HEK293 (cell line): ENCODE data around the gene MYO1D.

Experiments used
- KLF1 ChIP-seq: fragments of 450-650 bp; formaldehyde crosslinking; IDR thresholded peaks from 2 replicates; pipeline ENCODE4 v1.5.1; 2016; ENCODE audit warnings: missing biosample characterization, missing genetic modification characterization
- KLF16 ChIP-seq: fragments of 450-650 bp; formaldehyde crosslinking; IDR thresholded peaks from 2 replicates; pipeline ENCODE4 v1.5.1; 2017; ENCODE audit warnings: missing biosample characterization, missing genetic modification characterization
- MYNN ChIP-seq: fragments of 450-650 bp; formaldehyde crosslinking; IDR thresholded peaks from 2 replicates; pipeline ENCODE4 v1.5.1; 2016; ENCODE audit warnings: missing biosample characterization, missing genetic modification characterization, borderline replicate concordance
- YY1 ChIP-seq: fragments of 450-650 bp; formaldehyde crosslinking; IDR thresholded peaks from 2 replicates; pipeline ENCODE4 v1.5.1; 2018; ENCODE audit warnings: missing biosample characterization, missing genetic modification characterization
- ZBTB20 ChIP-seq: fragments of 450-650 bp; formaldehyde crosslinking; IDR thresholded peaks from 2 replicates; pipeline ENCODE4 v1.5.1; 2016; ENCODE audit warnings: missing biosample characterization, missing genetic modification characterization
- ZNF23 ChIP-seq: fragments of 450-650 bp; formaldehyde crosslinking; IDR thresholded peaks from 2 replicates; pipeline ENCODE4 v1.5.1; 2016; ENCODE audit warnings: missing biosample characterization, missing genetic modification characterization, borderline replicate concordance
- ZNF707 ChIP-seq: fragments of 450-650 bp; formaldehyde crosslinking; IDR thresholded peaks from 2 replicates; pipeline ENCODE4 v1.5.1; 2016; ENCODE audit warnings: missing biosample characterization, missing genetic modification characterization
- ZNF76 ChIP-seq: fragments of 450-650 bp; formaldehyde crosslinking; IDR thresholded peaks from 2 replicates; pipeline ENCODE4; 2016; ENCODE audit warnings: low read depth, missing biosample characterization, missing genetic modification characterization, borderline replicate concordance
- TF ChIP-seq, protein P1 (sequence below): fragments of 450-650 bp; formaldehyde crosslinking; IDR thresholded peaks from 2 replicates; pipeline ENCODE4 v1.5.1; 2016; ENCODE audit warnings: missing biosample characterization, missing genetic modification characterization
- TF ChIP-seq, protein P2 (sequence below): fragments of 450-650 bp; formaldehyde crosslinking; optimal IDR thresholded peaks from 2 replicates; pipeline ENCODE3; 2016; ENCODE audit warnings: missing biosample characterization, mild to moderate bottlenecking, missing genetic modification characterization
- TF ChIP-seq, protein P3 (sequence below): fragments of 450-650 bp; formaldehyde crosslinking; IDR thresholded peaks from 2 replicates; pipeline ENCODE4 v1.5.1; 2016; ENCODE audit warnings: missing biosample characterization, missing genetic modification characterization, low read depth
- TF ChIP-seq, protein P4 (sequence below): fragments of 450-650 bp; formaldehyde crosslinking; IDR thresholded peaks from 2 replicates; pipeline ENCODE4 v1.5.1; 2016; ENCODE audit warnings: missing biosample characterization, missing genetic modification characterization, low read depth
- TF ChIP-seq, protein P5 (sequence below): fragments of 450-650 bp; formaldehyde crosslinking; IDR thresholded peaks from 2 replicates; pipeline ENCODE4 v1.5.1; 2016; ENCODE audit warnings: missing biosample characterization, missing genetic modification characterization

DNA sequence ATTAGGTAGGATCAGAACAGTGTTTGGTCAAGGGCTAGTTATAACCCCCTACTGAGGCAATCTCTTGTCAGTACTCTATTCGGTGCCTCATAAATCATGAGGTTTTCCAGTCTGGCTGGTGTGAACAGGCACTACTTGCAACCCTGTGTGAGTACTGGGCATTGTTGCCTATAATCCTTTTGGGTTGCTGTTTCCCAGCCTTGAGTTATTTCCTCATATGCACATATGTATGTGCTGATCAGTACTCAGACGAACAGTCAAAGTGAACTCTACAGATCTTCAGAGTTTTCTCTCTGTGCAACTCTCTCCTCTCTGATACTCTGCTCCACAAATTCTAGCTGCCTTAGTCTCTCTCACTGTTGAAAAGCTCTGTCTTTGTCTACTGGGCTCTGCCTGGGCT lies 225.8 kb downstream of the MYO1D start:
- TF ChIP-seq, protein P1, sequence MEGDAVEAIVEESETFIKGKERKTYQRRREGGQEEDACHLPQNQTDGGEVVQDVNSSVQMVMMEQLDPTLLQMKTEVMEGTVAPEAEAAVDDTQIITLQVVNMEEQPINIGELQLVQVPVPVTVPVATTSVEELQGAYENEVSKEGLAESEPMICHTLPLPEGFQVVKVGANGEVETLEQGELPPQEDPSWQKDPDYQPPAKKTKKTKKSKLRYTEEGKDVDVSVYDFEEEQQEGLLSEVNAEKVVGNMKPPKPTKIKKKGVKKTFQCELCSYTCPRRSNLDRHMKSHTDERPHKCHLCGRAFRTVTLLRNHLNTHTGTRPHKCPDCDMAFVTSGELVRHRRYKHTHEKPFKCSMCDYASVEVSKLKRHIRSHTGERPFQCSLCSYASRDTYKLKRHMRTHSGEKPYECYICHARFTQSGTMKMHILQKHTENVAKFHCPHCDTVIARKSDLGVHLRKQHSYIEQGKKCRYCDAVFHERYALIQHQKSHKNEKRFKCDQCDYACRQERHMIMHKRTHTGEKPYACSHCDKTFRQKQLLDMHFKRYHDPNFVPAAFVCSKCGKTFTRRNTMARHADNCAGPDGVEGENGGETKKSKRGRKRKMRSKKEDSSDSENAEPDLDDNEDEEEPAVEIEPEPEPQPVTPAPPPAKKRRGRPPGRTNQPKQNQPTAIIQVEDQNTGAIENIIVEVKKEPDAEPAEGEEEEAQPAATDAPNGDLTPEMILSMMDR (tag by site-specific recombination), result no peak
- no peak for TF ChIP-seq ZNF76 (tag by site-specific recombination)
- no peak for TF ChIP-seq ZBTB20 (tag by site-specific recombination)
- TF ChIP-seq, protein P2, sequence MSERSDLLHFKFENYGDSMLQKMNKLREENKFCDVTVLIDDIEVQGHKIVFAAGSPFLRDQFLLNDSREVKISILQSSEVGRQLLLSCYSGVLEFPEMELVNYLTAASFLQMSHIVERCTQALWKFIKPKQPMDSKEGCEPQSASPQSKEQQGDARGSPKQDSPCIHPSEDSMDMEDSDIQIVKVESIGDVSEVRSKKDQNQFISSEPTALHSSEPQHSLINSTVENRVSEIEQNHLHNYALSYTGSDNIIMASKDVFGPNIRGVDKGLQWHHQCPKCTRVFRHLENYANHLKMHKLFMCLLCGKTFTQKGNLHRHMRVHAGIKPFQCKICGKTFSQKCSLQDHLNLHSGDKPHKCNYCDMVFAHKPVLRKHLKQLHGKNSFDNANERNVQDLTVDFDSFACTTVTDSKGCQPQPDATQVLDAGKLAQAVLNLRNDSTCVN (tag by site-specific recombination), result no peak
- no peak for TF ChIP-seq MYNN
- TF ChIP-seq KLF1 (tag by site-specific recombination), result no peak
- no peak for TF ChIP-seq YY1 (tag by site-specific recombination)
- TF ChIP-seq, protein P3, sequence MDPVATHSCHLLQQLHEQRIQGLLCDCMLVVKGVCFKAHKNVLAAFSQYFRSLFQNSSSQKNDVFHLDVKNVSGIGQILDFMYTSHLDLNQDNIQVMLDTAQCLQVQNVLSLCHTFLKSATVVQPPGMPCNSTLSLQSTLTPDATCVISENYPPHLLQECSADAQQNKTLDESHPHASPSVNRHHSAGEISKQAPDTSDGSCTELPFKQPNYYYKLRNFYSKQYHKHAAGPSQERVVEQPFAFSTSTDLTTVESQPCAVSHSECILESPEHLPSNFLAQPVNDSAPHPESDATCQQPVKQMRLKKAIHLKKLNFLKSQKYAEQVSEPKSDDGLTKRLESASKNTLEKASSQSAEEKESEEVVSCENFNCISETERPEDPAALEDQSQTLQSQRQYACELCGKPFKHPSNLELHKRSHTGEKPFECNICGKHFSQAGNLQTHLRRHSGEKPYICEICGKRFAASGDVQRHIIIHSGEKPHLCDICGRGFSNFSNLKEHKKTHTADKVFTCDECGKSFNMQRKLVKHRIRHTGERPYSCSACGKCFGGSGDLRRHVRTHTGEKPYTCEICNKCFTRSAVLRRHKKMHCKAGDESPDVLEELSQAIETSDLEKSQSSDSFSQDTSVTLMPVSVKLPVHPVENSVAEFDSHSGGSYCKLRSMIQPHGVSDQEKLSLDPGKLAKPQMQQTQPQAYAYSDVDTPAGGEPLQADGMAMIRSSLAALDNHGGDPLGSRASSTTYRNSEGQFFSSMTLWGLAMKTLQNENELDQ (tag by site-specific recombination), result no peak
- TF ChIP-seq, protein P4, sequence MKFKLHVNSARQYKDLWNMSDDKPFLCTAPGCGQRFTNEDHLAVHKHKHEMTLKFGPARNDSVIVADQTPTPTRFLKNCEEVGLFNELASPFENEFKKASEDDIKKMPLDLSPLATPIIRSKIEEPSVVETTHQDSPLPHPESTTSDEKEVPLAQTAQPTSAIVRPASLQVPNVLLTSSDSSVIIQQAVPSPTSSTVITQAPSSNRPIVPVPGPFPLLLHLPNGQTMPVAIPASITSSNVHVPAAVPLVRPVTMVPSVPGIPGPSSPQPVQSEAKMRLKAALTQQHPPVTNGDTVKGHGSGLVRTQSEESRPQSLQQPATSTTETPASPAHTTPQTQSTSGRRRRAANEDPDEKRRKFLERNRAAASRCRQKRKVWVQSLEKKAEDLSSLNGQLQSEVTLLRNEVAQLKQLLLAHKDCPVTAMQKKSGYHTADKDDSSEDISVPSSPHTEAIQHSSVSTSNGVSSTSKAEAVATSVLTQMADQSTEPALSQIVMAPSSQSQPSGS (tag by site-specific recombination), result no peak
- TF ChIP-seq, protein P5, sequence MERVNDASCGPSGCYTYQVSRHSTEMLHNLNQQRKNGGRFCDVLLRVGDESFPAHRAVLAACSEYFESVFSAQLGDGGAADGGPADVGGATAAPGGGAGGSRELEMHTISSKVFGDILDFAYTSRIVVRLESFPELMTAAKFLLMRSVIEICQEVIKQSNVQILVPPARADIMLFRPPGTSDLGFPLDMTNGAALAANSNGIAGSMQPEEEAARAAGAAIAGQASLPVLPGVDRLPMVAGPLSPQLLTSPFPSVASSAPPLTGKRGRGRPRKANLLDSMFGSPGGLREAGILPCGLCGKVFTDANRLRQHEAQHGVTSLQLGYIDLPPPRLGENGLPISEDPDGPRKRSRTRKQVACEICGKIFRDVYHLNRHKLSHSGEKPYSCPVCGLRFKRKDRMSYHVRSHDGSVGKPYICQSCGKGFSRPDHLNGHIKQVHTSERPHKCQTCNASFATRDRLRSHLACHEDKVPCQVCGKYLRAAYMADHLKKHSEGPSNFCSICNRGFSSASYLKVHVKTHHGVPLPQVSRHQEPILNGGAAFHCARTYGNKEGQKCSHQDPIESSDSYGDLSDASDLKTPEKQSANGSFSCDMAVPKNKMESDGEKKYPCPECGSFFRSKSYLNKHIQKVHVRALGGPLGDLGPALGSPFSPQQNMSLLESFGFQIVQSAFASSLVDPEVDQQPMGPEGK (tag by site-specific recombination), result no peak
- TF ChIP-seq ZNF23 (tag by site-specific recombination), result no peak
- no peak for TF ChIP-seq KLF16 (tag by site-specific recombination)
- no peak for TF ChIP-seq ZNF707 (tag by site-specific recombination)
